Measurements from ENCODE around the gene RYR2. TPM values are rescaled to one million over a fixed set of nuclear protein-coding genes. Genes with fewer than 3 reads are reported as not detected.

The RYR2 gene
- total and polyA plus RNA-seq, 2 of the 8 experiments (the other 6 are each of a cell fraction or from before 2014, with no cell fraction given) = 1.3 to 4.4 TPM

- no peak overlapping the region for H3K56ac ChIP-seq (replicated peaks; ENCODE audit: insufficient read length, low read depth, low read length)
- H2BK120ac ChIP-seq (replicated peaks; ENCODE audit: low read depth, low read length) = no peak overlapping the region
- no peaks in the 10 kb centered on the region for H3K36me3 ChIP-seq (ENCODE audit: control insufficient read depth in 2 of 4, insufficient read depth in 4 of 4, low read length in 3 of 4)
- no peak overlapping the region for H4K5ac ChIP-seq (ENCODE audit: insufficient read length, low read depth, low read length)
- no peaks in the 10 kb centered on the region for H3K79me1 ChIP-seq (ENCODE audit: low read depth, low read length)
- no peak overlapping the region for H4K8ac ChIP-seq (ENCODE audit: extremely low read depth, insufficient read depth, low read length)
- no peaks in the 10 kb centered on the region for H3K23me2 ChIP-seq (ENCODE audit: low read depth, low read length)
- no peaks in the 10 kb centered on the region for H3K79me2 ChIP-seq (ENCODE audit: control insufficient read depth in 1 of 2, insufficient read depth in 2 of 2, low read length in 2 of 2)
- CTCF ChIA-PET (ENCODE audit: partially characterized antibody) = interaction anchor here (0.7 to 1.7 kb wide), 10 partner anchors 8 to 125 kb away, joined by 3 to 7 read pairs (median 4); no protein-coding TSS in a partner anchor
- no peak overlapping the region for H2AFZ ChIP-seq (ENCODE audit: low read length)
- peak; percentile 60 to 65 for TF ChIP-seq RAD21 (IDR thresholded peaks at IDR 0.05 in 1 of 2, conservative IDR thresholded peaks at IDR 0.05 in 1 of 2; ENCODE audit: low read depth in 2 of 2, low read length in 2 of 2)
- no peak for TF ChIP-seq CHD2 (IDR thresholded peaks at IDR 0.05; ENCODE audit: low read length)
- no peak for TF ChIP-seq NRF1 (IDR thresholded peaks at IDR 0.05; ENCODE audit: low read depth, low read length)
- peak in 2 of 3 experiments; percentile 16 to 35; a peak in 2 of 4 replicates for TF ChIP-seq CTCF (IDR thresholded peaks at IDR 0.05; ENCODE audit: control extremely low read depth in 1 of 3, insufficient read depth in 1 of 3, low read depth in 1 of 3, low read length in 3 of 3)
- H3K4me3 ChIP-seq (ENCODE audit: extremely low read depth in 1 of 4, insufficient read depth in 2 of 4, low read depth in 3 of 4, low read length in 4 of 4) = no peak overlapping the region
- no peak overlapping the region for H4K91ac ChIP-seq (replicated peaks; ENCODE audit: insufficient read length, low read length)
- peaks cover 0 to 2% (median 0%) of the 10 kb centered on the region in 4 experiments; a peak in 1 of 7 replicates for H3K4me1 ChIP-seq (replicated peaks in 1 of 4; ENCODE audit: control insufficient read depth in 3 of 4, insufficient read depth in 4 of 4, low read length in 3 of 4)
- POLR2A ChIA-PET (ENCODE audit: partially characterized antibody) = no interaction called here
- no peak overlapping the region for H2BK20ac ChIP-seq (ENCODE audit: low read length)
- no peak overlapping the region for H3K9ac ChIP-seq (replicated peaks in 1 of 4; ENCODE audit: extremely low read depth in 1 of 4, low read depth in 3 of 4, low read length in 3 of 4)
- H3K9me3 ChIP-seq (ENCODE audit: insufficient read depth in 2 of 2, low read depth in 1 of 2, low read length in 1 of 2) = no peaks in the 10 kb centered on the region
- no peak overlapping the region for H2BK12ac ChIP-seq (ENCODE audit: low read depth, low read length)
- no peak overlapping the region for H2BK5ac ChIP-seq (ENCODE audit: low read depth, low read length)
- no peak overlapping the region for H3K27ac ChIP-seq (ENCODE audit: low read depth, low read length)
- H2BK15ac ChIP-seq (ENCODE audit: low read length) = no peak overlapping the region
- no peaks in the 10 kb centered on the region for H4K20me1 ChIP-seq (replicated peaks in 1 of 2; ENCODE audit: control insufficient read depth in 1 of 2, insufficient read depth in 2 of 2, low read length in 2 of 2)
- H3K23ac ChIP-seq (ENCODE audit: insufficient read length) = no peak overlapping the region
- H3K4ac ChIP-seq (replicated peaks; ENCODE audit: insufficient read length, low read depth, low read length) = no peak overlapping the region
- H3K14ac ChIP-seq (ENCODE audit: insufficient read length) = no peak overlapping the region
- no peaks in the 10 kb centered on the region for H3K27me3 ChIP-seq (replicated peaks in 1 of 4; ENCODE audit: control insufficient read depth in 3 of 4, extremely low read depth in 1 of 4, insufficient read depth in 3 of 4, low read length in 3 of 4)
- FAIRE-seq = no peak
- no peak overlapping the region for H2AK5ac ChIP-seq (ENCODE audit: low read depth, low read length)
- WGBS, 2 experiments (ENCODE audit: extremely low coverage in 1 of 2, insufficient coverage in 1 of 2, insufficient read length in 1 of 2, insufficient replicate concordance in 2 of 2, low coverage in 1 of 2, low lambda C conversion rate in 2 of 2, missing lambda C conversion rate in 1 of 2) = 93% methylated on average over 3 of the region's 3 CpGs; no CpG with 5 or more reads in 1 of the 2 experiments
- H3K18ac ChIP-seq (ENCODE audit: extremely low read depth, low read length) = no peak overlapping the region
- H3K4me2 ChIP-seq (ENCODE audit: insufficient read depth in 1 of 2, low read depth in 2 of 2, low read length in 2 of 2) = no peak overlapping the region
- DNase-seq (ENCODE audit: low read depth in 1 of 2, low spot score in 2 of 2) = no peak
Measured at GRCh38 chr1:237677979-237678378, 636.0 kb downstream of the RYR2 start.
